GM12878 (cell line): Measurements from ENCODE around the gene PDPN. TPM values are rescaled to one million over a fixed set of nuclear protein-coding genes. Genes with fewer than 3 reads are reported as not detected.

Experiments used
- ATAC-seq: fragments of 200-7000 bp; cut with Tn5 transposase; 3 replicates; pipeline ENCODE4 v1.9.1; 2020; ENCODE audit warnings: mild to moderate bottlenecking, moderate library complexity
- BruUV-seq: library from RNA; stranded (reverse); fragments of 400-500 nt; replicated peaks from 2 replicates; lab custom pipeline; 2021; lab: Mats Ljungman, UMichigan
- CTCF ChIA-PET: fragments of 300-600 bp; sonication (Branson Sonifier 250); formaldehyde crosslinking; extraction: SDS; loops from one replicate; lab custom pipeline; 2021; ENCODE audit warnings: inconsistent platforms; lab: Yijun Ruan, JAX
- POLR2A ChIA-PET: fragments of 350-600 bp; formaldehyde crosslinking; extraction: SDS; loops from one replicate; lab custom pipeline; 2021; ENCODE audit warnings: inconsistent platforms; lab: Charles Lee
- RAD21 ChIA-PET: fragments of 300-600 bp; sonication (Branson Sonifier 250); formaldehyde crosslinking; loops from one replicate; lab custom pipeline; 2023; ENCODE audit warnings: antibody characterized with exemption; ENCODE audit not compliant: unreplicated experiment; lab: Charles Lee
- SMC1A ChIA-PET: fragments of 300-600 bp; sonication (Branson Sonifier 250); formaldehyde crosslinking; loops from one replicate; lab custom pipeline; 2023; ENCODE audit not compliant: unreplicated experiment, uncharacterized antibody; lab: Charles Lee
- DNase-seq: peaks from one replicate; pipeline ENCODE4 v3.0.0-alpha.2; 2011; ENCODE audit warnings: low read depth, low spot score
- FAIRE-seq: peaks from 3 replicates; lab custom pipeline; 2011; peaks lifted over from hg19 to GRCh38; lab: Jason Lieb, UNC
- H2AFZ ChIP-seq: 2 replicates; pipeline ENCODE4 v1.6.0; 2011; ENCODE audit warnings: low read depth, low read length, control low read depth; ENCODE audit not compliant: control insufficient read depth
- H3K27ac ChIP-seq: 2 replicates; pipeline ENCODE4 v1.5.1; 2011; ENCODE audit warnings: control low read depth; ENCODE audit not compliant: control insufficient read depth, insufficient read depth
- H3K27me3 ChIP-seq, 2 experiments: replicated peaks in 1 of 2; 2 replicates each; pipeline versions ENCODE4 v1.6.0 to v1.6.1; 2011; ENCODE audit warnings: low read length in 1 of 2; ENCODE audit not compliant: control insufficient read depth in 2 of 2, insufficient read depth in 2 of 2
- H3K36me3 ChIP-seq, 2 experiments: 2 replicates each; pipeline ENCODE4 v1.5.1; 2011; ENCODE audit warnings: low read length in 1 of 2; ENCODE audit not compliant: control insufficient read depth in 2 of 2, insufficient read depth in 2 of 2
- H3K4me1 ChIP-seq: 2 replicates; pipeline ENCODE4 v1.6.1; 2011; ENCODE audit warnings: mild to moderate bottlenecking, low read length, moderate library complexity, mixed read lengths; ENCODE audit not compliant: control insufficient read depth, insufficient read depth
- H3K4me2 ChIP-seq: 2 replicates; pipeline ENCODE4 v1.6.0; 2011; ENCODE audit warnings: control low read depth; ENCODE audit not compliant: control insufficient read depth, insufficient read depth
- H3K4me3 ChIP-seq: fragments of 200-600 bp; sonication (generic); 2 replicates; pipeline ENCODE4 v1.5.1; 2016
- H3K79me2 ChIP-seq: 2 replicates; pipeline ENCODE4 v1.6.0; 2011; ENCODE audit warnings: low read length; ENCODE audit not compliant: control insufficient read depth, insufficient read depth
- H3K9ac ChIP-seq: 2 replicates; pipeline ENCODE4 v1.8.0; 2011; ENCODE audit warnings: low read length, control low read depth, mixed read lengths; ENCODE audit not compliant: control insufficient read depth, insufficient read depth
- H3K9me3 ChIP-seq: replicated peaks from 3 replicates; pipeline ENCODE4 v1.5.1; 2011; ENCODE audit warnings: mild to moderate bottlenecking, low read length; ENCODE audit not compliant: control insufficient read depth, insufficient read depth
- H4K20me1 ChIP-seq: 2 replicates; pipeline ENCODE4 v1.6.0; 2011; ENCODE audit not compliant: control insufficient read depth, insufficient read depth
- ASH2L ChIP-seq: fragments of 300-600, 200-600 bp; sonication (generic); IDR thresholded peaks from 2 replicates; pipeline ENCODE4 v1.6.1; 2017; ENCODE audit warnings: low read depth, mild to moderate bottlenecking, borderline replicate concordance
- CBFB ChIP-seq: IDR thresholded peaks from 2 replicates; pipeline ENCODE4 v1.6.1; 2016; ENCODE audit warnings: antibody characterized with exemption, low read depth
- HDGF ChIP-seq: fragments of 450-650 bp; IDR thresholded peaks from 2 replicates; pipeline ENCODE4 v1.6.1; 2016; ENCODE audit warnings: antibody characterized with exemption
- MXI1 ChIP-seq: fragments of 150-350 bp; IDR thresholded peaks from 2 replicates; pipeline ENCODE4 v1.6.1; 2011; ENCODE audit warnings: low read depth, mild to moderate bottlenecking, inconsistent platforms, low read length, improper control_type of control experiment
- SREBF2 ChIP-seq: IDR thresholded peaks from 2 replicates; pipeline ENCODE4 v1.6.1; 2012; ENCODE audit warnings: mild to moderate bottlenecking, low read length
- ZBED1 ChIP-seq: IDR thresholded peaks from 2 replicates; pipeline ENCODE4 v1.6.1; 2016; ENCODE audit warnings: borderline replicate concordance
- ZNF274 ChIP-seq: IDR thresholded peaks from one replicate; pipeline ENCODE4 v1.8.0; 2011; ENCODE audit not compliant: insufficient read length, insufficient read depth
- WGBS: methylation state at CpG from one replicate; pipeline ENCODE4 v1.1.6; 2016; ENCODE audit warnings: low lambda C conversion rate; ENCODE audit not compliant: insufficient replicate concordance, insufficient coverage; ENCODE audit errors: missing lambda C conversion rate; 5-methylcytosine and 5-hydroxymethylcytosine counted together
- in situ Hi-C: fragments of 300-500 bp; cut with MboI; formaldehyde crosslinking; loops from 9 replicates; pipeline ENCODE4 v1.14.3; 2018; ENCODE audit warnings: mixed read lengths
- intact Hi-C: fragments of 100-400 bp; cut with micrococcal nuclease; formaldehyde crosslinking; loops from one replicate; pipeline ENCODE4 v1.14.2; 2022; ENCODE audit not compliant: unreplicated experiment
- polyA plus RNA-seq, 11 experiments: library from polyadenylated mRNA; depleted of rRNA in 4 of 11; unstranded in 6 of 11; stranded (reverse) in 5 of 11; fragments of >200 nt; fragmentation: Nextera tagmentation in 4 of 11; fragmentation: Illumina TruSeq in 1 of 11; extraction: Ambion mirVana in 4 of 11; extraction: Trizol in 1 of 11; gene quantifications; 1 replicate in 1 of 11; 2 replicates in 10 of 11; pipeline versions ENCODE4 v1.2.1 to v1.2.3, GENCODE V29; 2011 to 2016; ENCODE audit warnings: inconsistent platforms in 2 of 11, missing spikeins in 2 of 11, low read depth in 1 of 11
- total RNA-seq, 4 experiments: library from RNA; depleted of rRNA in 3 of 4; stranded (reverse); fragments of >200 nt in 3 of 4; fragmentation: Illumina TruSeq in 1 of 4; extraction: Trizol in 1 of 4; gene quantifications; 2 replicates each; pipeline versions ENCODE4 v1.2.1 to v1.2.3, GENCODE V29; 2013 to 2021
- TF ChIP-seq, protein P1 (sequence below): fragments of 450-650 bp; IDR thresholded peaks from 2 replicates; pipeline ENCODE4 v1.6.1; 2016; ENCODE audit warnings: mild to moderate bottlenecking
- TF ChIP-seq, protein P2 (sequence below): fragments of 150-350 bp; IDR thresholded peaks from 2 replicates; pipeline ENCODE4 v1.6.1; 2016; ENCODE audit warnings: low read depth, low read length
- TF ChIP-seq, protein P3 (sequence below): IDR thresholded peaks from 2 replicates; pipeline ENCODE4 v1.6.1; 2012; ENCODE audit warnings: improper control_type of control experiment, low read depth, low read length; ENCODE audit not compliant: insufficient replicate concordance

The PDPN gene
- total and polyA plus RNA-seq, 10 of the 15 experiments (the other 5 are each of a cell fraction or from before 2014, with no cell fraction given): 0.21 TPM; not detected in 9

DNA sequence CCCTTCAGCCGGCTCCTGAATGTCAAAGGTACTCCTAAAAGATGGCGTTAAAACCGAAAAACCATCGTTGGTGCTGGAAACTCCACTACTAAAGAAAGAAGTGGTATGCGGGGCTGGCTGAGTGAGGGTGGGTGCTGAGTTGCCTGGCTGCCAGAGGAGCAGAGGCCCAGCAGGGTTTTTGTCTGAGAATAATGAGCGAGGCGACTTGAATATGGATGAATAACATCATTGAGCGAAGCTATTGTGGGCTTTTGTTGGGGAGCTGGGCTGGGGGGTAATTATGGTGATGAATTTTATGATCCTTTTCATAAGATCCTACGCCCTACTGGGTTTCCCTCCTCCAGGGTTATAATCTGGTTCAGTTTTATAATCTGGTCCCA, 2.0 kb downstream of the PDPN start:
- H3K27me3 ChIP-seq: peaks cover 2% of the 10 kb centered on the region in 2 experiments; a peak in 2 of 4 replicates

More for the DNA sequence above, 2.0 kb downstream of the PDPN start:
- H3K4me1 ChIP-seq: no peaks in the 10 kb centered on the region
- H3K36me3 ChIP-seq: no peaks in the 10 kb centered on the region
- H3K9ac ChIP-seq: no peak overlapping the region
- 33% methylated on average over 9 of the region's 9 CpGs for WGBS
- intact Hi-C loops: no loop called here
- RAD21 ChIA-PET: no interaction called here
- in situ Hi-C loops: no loop called here
- no peak overlapping the region for H3K27ac ChIP-seq
- no peak overlapping the region for H3K4me3 ChIP-seq
- H4K20me1 ChIP-seq: no peaks in the 10 kb centered on the region
- CTCF ChIA-PET: no interaction called here
- TF ChIP-seq CBFB: no peak
- TF ChIP-seq ZNF274: no peak
- TF ChIP-seq SREBF2: no peak
- TF ChIP-seq, protein P1, sequence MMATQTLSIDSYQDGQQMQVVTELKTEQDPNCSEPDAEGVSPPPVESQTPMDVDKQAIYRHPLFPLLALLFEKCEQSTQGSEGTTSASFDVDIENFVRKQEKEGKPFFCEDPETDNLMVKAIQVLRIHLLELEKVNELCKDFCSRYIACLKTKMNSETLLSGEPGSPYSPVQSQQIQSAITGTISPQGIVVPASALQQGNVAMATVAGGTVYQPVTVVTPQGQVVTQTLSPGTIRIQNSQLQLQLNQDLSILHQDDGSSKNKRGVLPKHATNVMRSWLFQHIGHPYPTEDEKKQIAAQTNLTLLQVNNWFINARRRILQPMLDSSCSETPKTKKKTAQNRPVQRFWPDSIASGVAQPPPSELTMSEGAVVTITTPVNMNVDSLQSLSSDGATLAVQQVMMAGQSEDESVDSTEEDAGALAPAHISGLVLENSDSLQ: no peak
- TF ChIP-seq ZBED1: no peak
- TF ChIP-seq, protein P2, sequence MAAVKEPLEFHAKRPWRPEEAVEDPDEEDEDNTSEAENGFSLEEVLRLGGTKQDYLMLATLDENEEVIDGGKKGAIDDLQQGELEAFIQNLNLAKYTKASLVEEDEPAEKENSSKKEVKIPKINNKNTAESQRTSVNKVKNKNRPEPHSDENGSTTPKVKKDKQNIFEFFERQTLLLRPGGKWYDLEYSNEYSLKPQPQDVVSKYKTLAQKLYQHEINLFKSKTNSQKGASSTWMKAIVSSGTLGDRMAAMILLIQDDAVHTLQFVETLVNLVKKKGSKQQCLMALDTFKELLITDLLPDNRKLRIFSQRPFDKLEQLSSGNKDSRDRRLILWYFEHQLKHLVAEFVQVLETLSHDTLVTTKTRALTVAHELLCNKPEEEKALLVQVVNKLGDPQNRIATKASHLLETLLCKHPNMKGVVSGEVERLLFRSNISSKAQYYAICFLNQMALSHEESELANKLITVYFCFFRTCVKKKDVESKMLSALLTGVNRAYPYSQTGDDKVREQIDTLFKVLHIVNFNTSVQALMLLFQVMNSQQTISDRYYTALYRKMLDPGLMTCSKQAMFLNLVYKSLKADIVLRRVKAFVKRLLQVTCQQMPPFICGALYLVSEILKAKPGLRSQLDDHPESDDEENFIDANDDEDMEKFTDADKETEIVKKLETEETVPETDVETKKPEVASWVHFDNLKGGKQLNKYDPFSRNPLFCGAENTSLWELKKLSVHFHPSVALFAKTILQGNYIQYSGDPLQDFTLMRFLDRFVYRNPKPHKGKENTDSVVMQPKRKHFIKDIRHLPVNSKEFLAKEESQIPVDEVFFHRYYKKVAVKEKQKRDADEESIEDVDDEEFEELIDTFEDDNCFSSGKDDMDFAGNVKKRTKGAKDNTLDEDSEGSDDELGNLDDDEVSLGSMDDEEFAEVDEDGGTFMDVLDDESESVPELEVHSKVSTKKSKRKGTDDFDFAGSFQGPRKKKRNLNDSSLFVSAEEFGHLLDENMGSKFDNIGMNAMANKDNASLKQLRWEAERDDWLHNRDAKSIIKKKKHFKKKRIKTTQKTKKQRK: no peak
- no peak for TF ChIP-seq MXI1
- no peak for TF ChIP-seq ASH2L
- no peak for TF ChIP-seq HDGF
- TF ChIP-seq, protein P3, sequence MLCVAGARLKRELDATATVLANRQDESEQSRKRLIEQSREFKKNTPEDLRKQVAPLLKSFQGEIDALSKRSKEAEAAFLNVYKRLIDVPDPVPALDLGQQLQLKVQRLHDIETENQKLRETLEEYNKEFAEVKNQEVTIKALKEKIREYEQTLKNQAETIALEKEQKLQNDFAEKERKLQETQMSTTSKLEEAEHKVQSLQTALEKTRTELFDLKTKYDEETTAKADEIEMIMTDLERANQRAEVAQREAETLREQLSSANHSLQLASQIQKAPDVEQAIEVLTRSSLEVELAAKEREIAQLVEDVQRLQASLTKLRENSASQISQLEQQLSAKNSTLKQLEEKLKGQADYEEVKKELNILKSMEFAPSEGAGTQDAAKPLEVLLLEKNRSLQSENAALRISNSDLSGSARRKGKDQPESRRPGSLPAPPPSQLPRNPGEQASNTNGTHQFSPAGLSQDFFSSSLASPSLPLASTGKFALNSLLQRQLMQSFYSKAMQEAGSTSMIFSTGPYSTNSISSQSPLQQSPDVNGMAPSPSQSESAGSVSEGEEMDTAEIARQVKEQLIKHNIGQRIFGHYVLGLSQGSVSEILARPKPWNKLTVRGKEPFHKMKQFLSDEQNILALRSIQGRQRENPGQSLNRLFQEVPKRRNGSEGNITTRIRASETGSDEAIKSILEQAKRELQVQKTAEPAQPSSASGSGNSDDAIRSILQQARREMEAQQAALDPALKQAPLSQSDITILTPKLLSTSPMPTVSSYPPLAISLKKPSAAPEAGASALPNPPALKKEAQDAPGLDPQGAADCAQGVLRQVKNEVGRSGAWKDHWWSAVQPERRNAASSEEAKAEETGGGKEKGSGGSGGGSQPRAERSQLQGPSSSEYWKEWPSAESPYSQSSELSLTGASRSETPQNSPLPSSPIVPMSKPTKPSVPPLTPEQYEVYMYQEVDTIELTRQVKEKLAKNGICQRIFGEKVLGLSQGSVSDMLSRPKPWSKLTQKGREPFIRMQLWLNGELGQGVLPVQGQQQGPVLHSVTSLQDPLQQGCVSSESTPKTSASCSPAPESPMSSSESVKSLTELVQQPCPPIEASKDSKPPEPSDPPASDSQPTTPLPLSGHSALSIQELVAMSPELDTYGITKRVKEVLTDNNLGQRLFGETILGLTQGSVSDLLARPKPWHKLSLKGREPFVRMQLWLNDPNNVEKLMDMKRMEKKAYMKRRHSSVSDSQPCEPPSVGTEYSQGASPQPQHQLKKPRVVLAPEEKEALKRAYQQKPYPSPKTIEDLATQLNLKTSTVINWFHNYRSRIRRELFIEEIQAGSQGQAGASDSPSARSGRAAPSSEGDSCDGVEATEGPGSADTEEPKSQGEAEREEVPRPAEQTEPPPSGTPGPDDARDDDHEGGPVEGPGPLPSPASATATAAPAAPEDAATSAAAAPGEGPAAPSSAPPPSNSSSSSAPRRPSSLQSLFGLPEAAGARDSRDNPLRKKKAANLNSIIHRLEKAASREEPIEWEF: no peak
- DNase-seq (no peak), FAIRE-seq (no peak), ATAC-seq (no peak)
- no TSS peak for BruUV-seq
- SMC1A ChIA-PET: no interaction called here
- no peak overlapping the region for H2AFZ ChIP-seq
- no peaks in the 10 kb centered on the region; the same call in 2 of the 3 replicates for H3K9me3 ChIP-seq
- no peaks in the 10 kb centered on the region for H3K79me2 ChIP-seq
- POLR2A ChIA-PET: no interaction called here
- no peak overlapping the region for H3K4me2 ChIP-seq
